H1 (cell line): ENCODE results near the gene PSMC3IP. TPM values are rescaled to one million over a fixed set of nuclear protein-coding genes. Genes with fewer than 3 reads are reported as not detected.

Experiments
- CTCF ChIA-PET: fragments of 300-600 bp; sonication (Branson Sonifier 250); formaldehyde crosslinking; loops from one replicate; lab custom pipeline; 2021; ENCODE audit not compliant: partially characterized antibody; lab: Charles Lee
- POLR2A ChIA-PET: fragments of 300-600 bp; sonication (Branson Sonifier 250); formaldehyde crosslinking; loops from one replicate; lab custom pipeline; 2021; ENCODE audit warnings: inconsistent platforms; ENCODE audit not compliant: partially characterized antibody; lab: Charles Lee
- DNase-seq, 2 experiments: peaks; one replicate each; pipeline versions ENCODE4 v3.0.0 to v3.0.0-alpha.2; 2010 to 2022; ENCODE audit warnings: low spot score in 2 of 2, low read depth in 1 of 2, mixed read lengths in 1 of 2
- FAIRE-seq: peaks from 2 replicates; lab custom pipeline; 2011; peaks lifted over from hg19 to GRCh38; lab: Jason Lieb, UNC
- H2AFZ ChIP-seq: 2 replicates; pipeline ENCODE4 v1.8.1; 2012; ENCODE audit warnings: low read length, inconsistent platforms
- H2AK5ac ChIP-seq: 2 replicates; pipeline ENCODE4 v1.6.1; 2013; ENCODE audit warnings: low read depth, low read length
- H2BK120ac ChIP-seq: replicated peaks from 2 replicates; pipeline ENCODE3; 2013; ENCODE audit warnings: low read depth, low read length, inconsistent platforms
- H2BK12ac ChIP-seq: 2 replicates; pipeline ENCODE4 v1.6.1; 2013; ENCODE audit warnings: low read depth, low read length
- H2BK15ac ChIP-seq: 2 replicates; pipeline ENCODE4 v1.6.1; 2013; ENCODE audit warnings: low read length
- H2BK20ac ChIP-seq: 2 replicates; pipeline ENCODE4 v1.6.1; 2013; ENCODE audit warnings: low read length
- H2BK5ac ChIP-seq: 2 replicates; pipeline ENCODE4 v1.6.1; 2013; ENCODE audit warnings: low read depth, low read length
- H3K14ac ChIP-seq: 2 replicates; pipeline ENCODE4 v1.6.1; 2013; ENCODE audit warnings: inconsistent platforms; ENCODE audit not compliant: insufficient read length
- H3K18ac ChIP-seq: 2 replicates; pipeline ENCODE4 v1.6.1; 2013; ENCODE audit warnings: low read length; ENCODE audit errors: extremely low read depth
- H3K23ac ChIP-seq: 2 replicates; pipeline ENCODE4 v1.6.1; 2013; ENCODE audit warnings: inconsistent platforms; ENCODE audit not compliant: insufficient read length
- H3K23me2 ChIP-seq: 2 replicates; pipeline ENCODE4 v1.6.1; 2013; ENCODE audit warnings: low read depth, low read length
- H3K27ac ChIP-seq: 2 replicates; pipeline ENCODE4 v1.6.1; 2011; ENCODE audit warnings: low read depth, low read length, inconsistent platforms
- H3K27me3 ChIP-seq, 4 experiments: replicated peaks in 1 of 4; 1 replicate in 1 of 4; 2 replicates in 3 of 4; pipeline versions ENCODE4 v1.6.1 to v1.8.1; 2011 to 2013; ENCODE audit warnings: low read length in 3 of 4, mild to moderate bottlenecking in 3 of 4, inconsistent platforms in 2 of 4, mixed read lengths in 2 of 4, moderate library complexity in 1 of 4; ENCODE audit not compliant: control insufficient read depth in 3 of 4, insufficient read depth in 3 of 4; ENCODE audit errors: extremely low read depth in 1 of 4
- H3K36me3 ChIP-seq, 4 experiments: 2 replicates each; pipeline versions ENCODE4 v1.6.1 to v1.8.1; 2011 to 2013; ENCODE audit warnings: mild to moderate bottlenecking in 4 of 4, low read length in 3 of 4, moderate library complexity in 2 of 4, control low read depth in 1 of 4, inconsistent platforms in 1 of 4; ENCODE audit not compliant: insufficient read depth in 4 of 4, control insufficient read depth in 2 of 4
- H3K4ac ChIP-seq: replicated peaks from 2 replicates; pipeline ENCODE3; 2013; ENCODE audit warnings: low read length, low read depth, mixed read lengths, inconsistent platforms; ENCODE audit not compliant: insufficient read length
- H3K4me1 ChIP-seq, 4 experiments: replicated peaks in 1 of 4; 1 replicate in 1 of 4; 2 replicates in 3 of 4; pipeline versions ENCODE4 v1.6.1 to v1.8.1; 2011 to 2013; ENCODE audit warnings: low read length in 3 of 4, inconsistent platforms in 2 of 4, mixed read lengths in 1 of 4; ENCODE audit not compliant: insufficient read depth in 4 of 4, control insufficient read depth in 3 of 4
- H3K4me2 ChIP-seq, 2 experiments: 2 replicates each; pipeline versions ENCODE4 v1.6.1 to v1.8.1; 2011 to 2013; ENCODE audit warnings: low read depth in 2 of 2, low read length in 2 of 2, control low read depth in 1 of 2, inconsistent platforms in 1 of 2, mild to moderate bottlenecking in 1 of 2; ENCODE audit not compliant: insufficient read depth in 1 of 2
- H3K4me3 ChIP-seq, 4 experiments: fragments of 200-600, 300-600 bp in 1 of 4; sonication (generic), shearing (Covaris generic), sonication (Bioruptor Twin) in 1 of 4; 2 replicates each; pipeline versions ENCODE4 v1.5.1 to v1.8.1; 2011 to 2016; ENCODE audit warnings: low read length in 4 of 4, low read depth in 3 of 4, control low read depth in 2 of 4, inconsistent platforms in 2 of 4, mild to moderate bottlenecking in 2 of 4, mixed read lengths in 1 of 4, moderate library complexity in 1 of 4; ENCODE audit not compliant: insufficient read depth in 2 of 4; ENCODE audit errors: extremely low read depth in 1 of 4
- H3K56ac ChIP-seq: replicated peaks from 2 replicates; pipeline ENCODE3; 2013; ENCODE audit warnings: low read depth, mild to moderate bottlenecking, mixed read lengths, low read length, inconsistent platforms; ENCODE audit not compliant: insufficient read length
- H3K79me1 ChIP-seq: 2 replicates; pipeline ENCODE4 v1.6.1; 2013; ENCODE audit warnings: low read depth, low read length, control low read depth
- H3K79me2 ChIP-seq, 2 experiments: 2 replicates each; pipeline versions ENCODE4 v1.6.1 to v1.8.1; 2012 to 2013; ENCODE audit warnings: low read length in 2 of 2, mild to moderate bottlenecking in 2 of 2, inconsistent platforms in 1 of 2; ENCODE audit not compliant: insufficient read depth in 2 of 2, control insufficient read depth in 1 of 2
- H3K9ac ChIP-seq, 4 experiments: replicated peaks in 1 of 4; 1 replicate in 1 of 4; 2 replicates in 3 of 4; pipeline versions ENCODE4 v1.6.1 to v1.8.1; 2011 to 2013; ENCODE audit warnings: low read depth in 3 of 4, low read length in 3 of 4, control low read depth in 2 of 4, mild to moderate bottlenecking in 2 of 4, moderate library complexity in 2 of 4, inconsistent platforms in 1 of 4; ENCODE audit errors: extremely low read depth in 1 of 4
- H3K9me3 ChIP-seq, 2 experiments: 2 replicates each; pipeline versions ENCODE4 v1.6.1 to v1.8.1; 2012 to 2013; ENCODE audit warnings: mild to moderate bottlenecking in 2 of 2, moderate library complexity in 2 of 2, control low read depth in 1 of 2, inconsistent platforms in 1 of 2, low read depth in 1 of 2, low read length in 1 of 2, mixed read lengths in 1 of 2; ENCODE audit not compliant: insufficient read depth in 2 of 2
- H4K20me1 ChIP-seq, 2 experiments: replicated peaks in 1 of 2; 2 replicates each; pipeline versions ENCODE3 to v1.8.1; 2011 to 2013; ENCODE audit warnings: inconsistent platforms in 2 of 2, low read length in 2 of 2, mild to moderate bottlenecking in 1 of 2; ENCODE audit not compliant: insufficient read depth in 2 of 2, control insufficient read depth in 1 of 2
- H4K5ac ChIP-seq: 2 replicates; pipeline ENCODE4 v1.6.1; 2013; ENCODE audit warnings: low read length, low read depth, mixed read lengths, inconsistent platforms; ENCODE audit not compliant: insufficient read length
- H4K8ac ChIP-seq: 2 replicates; pipeline ENCODE4 v1.8.0; 2013; ENCODE audit warnings: mild to moderate bottlenecking, moderate library complexity, low read length, inconsistent platforms; ENCODE audit not compliant: insufficient read depth; ENCODE audit errors: extremely low read depth
- H4K91ac ChIP-seq: replicated peaks from 2 replicates; pipeline ENCODE3; 2013; ENCODE audit warnings: low read length, mixed read lengths, inconsistent platforms; ENCODE audit not compliant: insufficient read length
- BRCA1 ChIP-seq: IDR thresholded peaks from 2 replicates; pipeline ENCODE4 v1.6.1; 2012; ENCODE audit warnings: low read depth, low read length, improper control_type of control experiment
- CBX8 ChIP-seq: fragments of 300-800, 300-1000 bp; sonication (generic); IDR thresholded peaks from 2 replicates; pipeline ENCODE4 v1.7.1; 2016; ENCODE audit warnings: low read depth, low read length, borderline replicate concordance
- CREB1 ChIP-seq: IDR thresholded peaks from 2 replicates; pipeline ENCODE4 v1.6.1; 2012; ENCODE audit warnings: inconsistent platforms
- CTBP2 ChIP-seq: IDR thresholded peaks from 2 replicates; pipeline ENCODE4 v1.7.0; 2011; ENCODE audit warnings: borderline replicate concordance, mild to moderate bottlenecking, moderate library complexity, mixed read lengths, low read length; ENCODE audit not compliant: insufficient read depth, insufficient read length
- EGR1 ChIP-seq: IDR thresholded peaks from 2 replicates; pipeline ENCODE4 v1.6.1; 2011; ENCODE audit warnings: low read depth, low read length, borderline replicate concordance
- GTF2F1 ChIP-seq: IDR thresholded peaks from 2 replicates; pipeline ENCODE4 v1.6.1; 2012; ENCODE audit warnings: low read depth, low read length, improper control_type of control experiment, borderline replicate concordance
- KDM4A ChIP-seq: IDR thresholded peaks from one replicate; pipeline ENCODE4 v1.7.1; 2012; ENCODE audit warnings: low read depth, mild to moderate bottlenecking, moderate library complexity, low read length, inconsistent platforms; ENCODE audit not compliant: severe bottlenecking
- KDM5A ChIP-seq: fragments of 200-600 bp; IDR thresholded peaks from 2 replicates; pipeline ENCODE4 v1.7.1; 2012; ENCODE audit warnings: mild to moderate bottlenecking, low read length, inconsistent platforms, mixed read lengths
- NANOG ChIP-seq: IDR thresholded peaks from 2 replicates; pipeline ENCODE4 v1.6.1; 2011; ENCODE audit warnings: low read length, low read depth, mild to moderate bottlenecking, inconsistent platforms; ENCODE audit not compliant: insufficient read depth, poor library complexity, severe bottlenecking
- TEAD4 ChIP-seq: IDR thresholded peaks from 2 replicates; pipeline ENCODE4 v1.6.1; 2012; ENCODE audit warnings: low read depth, low read length, inconsistent platforms, mixed read lengths
- ZNF274 ChIP-seq: IDR thresholded peaks from 2 replicates; pipeline ENCODE4 v1.7.0; 2012; ENCODE audit warnings: low read length, borderline replicate concordance; ENCODE audit errors: extremely low read depth
- WGBS, 2 experiments: shearing (Covaris generic) in 1 of 2; methylation state at CpG; one replicate each; pipeline versions ENCODE4 v1.1.6 to v1.1.7; 2013 to 2015; ENCODE audit warnings: low lambda C conversion rate in 2 of 2, mixed read lengths in 2 of 2, inconsistent platforms in 1 of 2, low coverage in 1 of 2, missing lambda C conversion rate in 1 of 2; ENCODE audit not compliant: insufficient replicate concordance in 2 of 2, insufficient coverage in 1 of 2, insufficient read length in 1 of 2; ENCODE audit errors: extremely low coverage in 1 of 2, missing lambda C conversion rate in 1 of 2; 5-methylcytosine and 5-hydroxymethylcytosine counted together
- polyA plus RNA-seq, 7 experiments: library from polyadenylated mRNA; depleted of rRNA in 3 of 7; stranded (reverse) in 5 of 7; unstranded in 2 of 7; fragments of >200 nt in 5 of 7; fragments of 200-250 nt in 2 of 7; gene quantifications; 1 replicate in 5 of 7; 2 replicates in 1 of 7; 4 replicates in 1 of 7; pipeline versions ENCODE4 v1.2.1 to v1.2.3, GENCODE V29; 2011 to 2013; ENCODE audit warnings: missing spikeins in 2 of 7, mixed read lengths in 2 of 7
- total RNA-seq: library from RNA; stranded (reverse); fragmentation: NEBNext Ultra II Directional; extraction: Animal tissue kit (Norgen Biotek cat#: 25700); gene quantifications from 2 replicates; pipeline ENCODE4 v1.2.1, GENCODE V29; 2021

PSMC3IP gene
- total and polyA plus RNA-seq, 2 of the 8 experiments (the other 6 are each of a cell fraction or from before 2014, with no cell fraction given) = 11.5 to 21.9 TPM

DNA sequence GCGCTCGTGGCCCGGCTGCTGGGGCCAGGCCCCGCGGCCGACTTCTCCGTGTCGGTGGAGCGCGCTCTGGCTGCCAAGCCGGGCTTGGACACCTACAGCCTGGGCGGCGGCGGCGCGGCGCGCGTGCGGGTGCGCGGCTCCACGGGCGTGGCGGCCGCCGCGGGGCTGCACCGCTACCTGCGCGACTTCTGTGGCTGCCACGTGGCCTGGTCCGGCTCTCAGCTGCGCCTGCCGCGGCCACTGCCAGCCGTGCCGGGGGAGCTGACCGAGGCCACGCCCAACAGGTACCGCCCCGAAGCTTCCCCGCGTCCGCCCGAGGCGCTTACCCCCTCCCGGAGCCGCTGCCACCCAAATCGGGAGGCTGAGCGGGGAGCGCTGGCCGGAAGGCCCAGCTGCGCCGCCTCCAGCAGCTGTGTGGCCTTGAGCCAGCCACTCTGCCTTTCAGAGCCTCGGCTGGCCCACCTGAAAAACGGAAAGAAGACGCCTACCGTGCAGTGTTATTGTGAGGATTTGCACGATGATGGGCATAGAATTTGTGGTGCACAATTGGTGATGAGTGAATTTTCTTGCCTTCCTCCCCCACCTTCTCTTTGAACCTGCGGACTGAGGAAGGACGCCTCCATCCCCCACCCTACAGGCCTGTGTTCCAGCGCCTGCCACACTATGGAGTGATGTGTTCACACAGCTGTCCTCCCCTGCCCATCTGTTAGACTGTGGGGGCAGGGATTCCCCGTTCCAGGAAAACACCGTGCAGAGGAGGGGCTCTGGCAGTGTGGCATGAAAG lies 41.0 kb downstream of the PSMC3IP start:
- Histone ChIP-seq H3K56ac (peak overlapping the region; percentile 34), H2BK12ac (0 out of 2 replicates have a peak overlapping the region, but pooled peaks have one; percentile 75), H3K14ac (no peak overlapping the region), H2BK5ac (peak overlapping the region; percentile 79), H3K9me3 (no peaks in the 10 kb centered on the region), H3K4me1 (peaks cover 0 to 15% (median 13%) of the 10 kb centered on the region in 4 experiments; a peak in 6 of 7 replicates), H3K4me3 (peak overlapping the region; percentile 50 to 72 (median 62)), H2AK5ac (peak overlapping the region; percentile 45; the same call in 1 of the 2 replicates), H3K9ac (peak overlapping the region; percentile 56 to 88 (median 66); a peak in 6 of 7 replicates), H4K20me1 (peaks cover 1 to 2% of the 10 kb centered on the region in 2 experiments), H2BK20ac (peak overlapping the region; percentile 80; the same call in 1 of the 2 replicates), H3K18ac (peak overlapping the region; percentile 96), H3K4me2 (peak overlapping the region; percentile 94 to 95), H3K4ac (peak overlapping the region; percentile 92), H3K79me1 (no peaks in the 10 kb centered on the region; the same call in 1 of the 2 replicates), H3K27me3 (peaks cover 0 to 1% (median 0%) of the 10 kb centered on the region in 4 experiments; a peak in 2 of 7 replicates), H3K36me3 (peaks cover 0 to 9% (median 3%) of the 10 kb centered on the region in 4 experiments; a peak in 3 of 8 replicates), H3K27ac (peak overlapping the region; percentile 66; the same call in 1 of the 2 replicates), H4K91ac (peak overlapping the region; percentile 25), H4K5ac (peak overlapping the region; percentile 70), H4K8ac (peak overlapping the region; percentile 95), H3K23ac (no peak overlapping the region), H2BK120ac (peak overlapping the region; percentile 4), H2BK15ac (0 out of 2 replicates have a peak overlapping the region, but pooled peaks have one; percentile 72), H3K79me2 (no peaks in the 10 kb centered on the region), H2AFZ (no peak overlapping the region), H3K23me2 (peaks cover 9% of the 10 kb centered on the region)
- CTCF ChIA-PET = interaction anchor here (1.5 to 5.1 kb wide), 3 partner anchors 12 to 19 kb away, joined by 5 to 28 read pairs (median 10); no protein-coding TSS in a partner anchor
- 7% methylated on average over 26 of the region's 65 CpGs; no CpG with 5 or more reads in 1 of the 2 experiments for WGBS, 2 experiments
- POLR2A ChIA-PET = interaction anchor here (0.6 to 4.3 kb wide), 16 partner anchors 10 to 508 kb away, joined by 3 to 43 read pairs (median 4); partner anchors contain the start of genes CAVIN1, CNTD1, COA3 and COASY
- FAIRE-seq = no peak
- DNase-seq = peak in 1 of 2 experiments; percentile 80
- no peak for TF ChIP-seq BRCA1
- peak; percentile 30 for TF ChIP-seq KDM4A
- TF ChIP-seq GTF2F1 = no peak
- no peak for TF ChIP-seq CBX8
- no peak for TF ChIP-seq KDM5A
- TF ChIP-seq CTBP2 = no peak
- no peak for TF ChIP-seq NANOG
- no peak for TF ChIP-seq ZNF274
- TF ChIP-seq TEAD4 = no peak
- TF ChIP-seq EGR1 = no peak
- TF ChIP-seq CREB1 = no peak
